Measurements from ENCODE around the gene ELOB.

The ELOB gene

DNA sequence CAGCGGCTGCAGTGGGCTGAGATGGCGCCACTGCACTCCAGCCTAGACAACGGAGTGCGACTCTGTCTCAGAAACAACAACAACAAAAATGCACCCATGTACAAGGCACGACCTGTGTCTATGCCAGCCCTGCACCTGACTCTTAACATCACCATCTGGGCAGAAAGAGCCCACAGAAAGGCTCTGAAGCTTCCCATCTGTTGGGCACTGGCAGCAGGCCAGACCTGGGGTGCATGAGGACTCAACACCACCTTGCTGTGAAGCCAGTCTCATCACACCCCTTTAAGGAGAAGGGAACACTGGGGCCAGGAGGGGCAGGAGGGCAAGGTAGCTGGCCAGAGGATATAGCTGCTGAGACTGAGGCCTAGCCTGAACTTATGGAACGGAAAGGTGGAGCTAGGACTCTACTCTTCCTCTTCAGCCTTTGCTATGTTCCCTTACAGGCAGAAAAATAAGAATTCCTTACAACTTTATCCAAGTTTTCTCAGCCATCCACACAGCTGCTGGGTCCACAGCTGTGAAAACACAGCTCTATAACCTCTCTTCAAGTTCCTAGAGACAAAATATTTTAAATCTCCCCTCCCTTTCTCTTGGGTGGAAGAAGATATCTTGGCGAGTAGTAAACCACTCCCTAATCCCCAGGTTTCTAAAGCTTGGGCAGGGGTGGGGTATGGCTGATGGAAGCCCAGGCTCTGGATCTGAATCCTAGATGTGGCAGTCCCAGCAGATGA is 2.8 kb downstream of the ELOB start:
- no peak for ATAC-seq (replicated peaks)
- Mint-ChIP-seq H3K36me3 (ENCODE audit: insufficient read depth) (peaks cover 58% of the 10 kb centered on the region), H3K27ac (peak overlapping the region in 1 of 2 donors; percentile 29), H3K4me1 (ENCODE audit: low read depth in 2 of 2) (peaks cover 31 to 48% of the 10 kb centered on the region in 2 donors), H3K9me3 (no peaks in the 10 kb centered on the region), H3K27me3 (no peaks in the 10 kb centered on the region), H3K4me3 (no peak overlapping the region)
- no peak for DNase-seq

DNA sequence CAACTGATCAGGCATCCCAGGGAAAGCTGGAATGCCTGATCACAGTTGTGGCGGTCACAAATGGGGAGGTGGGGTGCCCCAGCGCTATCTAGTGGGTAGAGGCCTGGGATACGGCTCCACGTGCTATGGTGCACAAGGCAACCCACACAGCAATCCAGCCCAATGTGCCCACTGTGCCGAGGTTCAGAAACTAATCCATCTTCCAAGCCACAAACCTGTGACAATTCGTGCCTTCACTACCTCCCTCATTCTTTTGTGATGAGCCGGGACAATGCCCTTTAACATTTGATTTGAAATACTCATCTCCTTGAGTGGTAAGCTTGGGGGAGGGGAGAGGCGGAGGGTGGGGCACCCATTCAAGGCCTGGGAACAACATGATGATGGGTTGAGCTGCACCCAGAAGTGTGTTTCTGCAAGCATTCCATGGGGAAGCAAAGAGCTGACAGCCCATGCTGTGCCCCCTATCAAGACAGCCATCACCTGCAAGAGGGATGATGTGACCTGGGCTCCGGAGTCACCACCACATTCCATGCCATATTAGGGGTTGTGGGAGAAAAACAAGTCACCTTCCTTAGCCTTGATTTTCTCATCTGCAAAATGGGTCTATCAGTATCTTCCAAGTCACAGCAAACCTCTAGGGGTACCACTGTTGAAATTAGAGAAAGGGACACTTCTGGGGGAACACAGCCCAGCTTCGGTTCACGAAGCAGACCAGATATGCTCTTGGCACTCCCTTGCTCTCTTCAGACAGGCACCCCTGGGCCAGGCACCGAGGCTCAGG is 3.7 kb downstream of the ELOB start:
- ATAC-seq (replicated peaks) (no peak), DNase-seq (no peak)
- Mint-ChIP-seq H3K27ac (peak overlapping the region; percentile 20 to 95), H3K36me3 (ENCODE audit: insufficient read depth) (peaks cover 66% of the 10 kb centered on the region), H3K27me3 (no peaks in the 10 kb centered on the region), H3K9me3 (no peaks in the 10 kb centered on the region), H3K4me3 (no peak overlapping the region), H3K4me1 (ENCODE audit: low read depth in 2 of 2) (peaks cover 32 to 47% of the 10 kb centered on the region in 2 donors)

DNA sequence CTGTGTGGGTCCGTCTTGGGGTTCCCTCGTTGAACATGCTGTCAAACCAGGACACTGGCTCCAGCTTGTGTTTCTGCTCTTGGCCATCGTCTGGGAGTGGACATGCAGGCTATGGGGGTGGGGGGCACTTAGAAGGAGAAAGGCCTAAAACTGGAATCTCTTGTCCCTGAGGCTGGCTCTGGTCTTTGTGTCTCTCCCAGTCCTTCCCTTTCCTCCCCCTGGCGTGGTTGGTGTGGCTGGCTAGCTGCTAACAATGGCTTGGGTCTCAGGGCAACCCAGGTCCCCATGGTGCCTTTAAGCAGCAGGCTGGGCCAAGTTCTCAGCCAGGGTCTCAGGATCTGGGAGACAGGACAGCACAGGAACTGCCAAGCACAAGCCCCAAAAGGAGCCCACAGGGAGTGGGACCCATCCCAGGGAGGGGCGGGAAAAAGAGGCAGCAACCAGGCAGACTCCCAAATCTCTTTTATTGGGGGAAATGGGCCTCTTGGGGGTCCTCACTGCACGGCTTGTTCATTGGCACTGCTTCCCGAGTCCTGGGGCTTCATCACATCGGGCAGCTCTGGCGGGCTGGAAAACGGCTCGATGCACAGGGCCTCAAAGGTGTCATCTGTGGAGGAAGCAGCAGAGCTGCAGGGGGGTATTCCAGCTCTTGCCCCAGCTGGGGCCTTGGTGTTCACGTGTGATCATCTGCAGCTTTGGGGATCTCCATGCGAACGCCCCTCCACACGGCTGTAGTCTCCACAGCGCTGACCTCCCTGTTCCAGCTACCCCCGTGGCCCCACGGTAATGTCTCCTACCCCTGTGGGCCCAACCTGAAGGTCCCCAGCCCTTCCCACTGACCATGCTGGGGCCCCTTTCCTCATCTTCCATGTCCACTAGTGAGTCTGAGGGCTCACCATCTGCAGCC is 5.3 kb downstream of the ELOB start:
- H3K9me3 Mint-ChIP-seq, result no peaks in the 10 kb centered on the region
- H3K4me3 Mint-ChIP-seq, result peak overlapping the region in 1 of 2 donors; percentile 21
- DNase-seq, result no peak
- no peaks in the 10 kb centered on the region for H3K27me3 Mint-ChIP-seq
- H3K36me3 Mint-ChIP-seq (ENCODE audit: insufficient read depth), result peaks cover 72% of the 10 kb centered on the region
- peaks cover 36 to 46% of the 10 kb centered on the region in 2 donors for H3K4me1 Mint-ChIP-seq (ENCODE audit: low read depth in 2 of 2)
- no peak for ATAC-seq (replicated peaks)
- H3K27ac Mint-ChIP-seq, result peak overlapping the region; percentile 20 to 95

DNA sequence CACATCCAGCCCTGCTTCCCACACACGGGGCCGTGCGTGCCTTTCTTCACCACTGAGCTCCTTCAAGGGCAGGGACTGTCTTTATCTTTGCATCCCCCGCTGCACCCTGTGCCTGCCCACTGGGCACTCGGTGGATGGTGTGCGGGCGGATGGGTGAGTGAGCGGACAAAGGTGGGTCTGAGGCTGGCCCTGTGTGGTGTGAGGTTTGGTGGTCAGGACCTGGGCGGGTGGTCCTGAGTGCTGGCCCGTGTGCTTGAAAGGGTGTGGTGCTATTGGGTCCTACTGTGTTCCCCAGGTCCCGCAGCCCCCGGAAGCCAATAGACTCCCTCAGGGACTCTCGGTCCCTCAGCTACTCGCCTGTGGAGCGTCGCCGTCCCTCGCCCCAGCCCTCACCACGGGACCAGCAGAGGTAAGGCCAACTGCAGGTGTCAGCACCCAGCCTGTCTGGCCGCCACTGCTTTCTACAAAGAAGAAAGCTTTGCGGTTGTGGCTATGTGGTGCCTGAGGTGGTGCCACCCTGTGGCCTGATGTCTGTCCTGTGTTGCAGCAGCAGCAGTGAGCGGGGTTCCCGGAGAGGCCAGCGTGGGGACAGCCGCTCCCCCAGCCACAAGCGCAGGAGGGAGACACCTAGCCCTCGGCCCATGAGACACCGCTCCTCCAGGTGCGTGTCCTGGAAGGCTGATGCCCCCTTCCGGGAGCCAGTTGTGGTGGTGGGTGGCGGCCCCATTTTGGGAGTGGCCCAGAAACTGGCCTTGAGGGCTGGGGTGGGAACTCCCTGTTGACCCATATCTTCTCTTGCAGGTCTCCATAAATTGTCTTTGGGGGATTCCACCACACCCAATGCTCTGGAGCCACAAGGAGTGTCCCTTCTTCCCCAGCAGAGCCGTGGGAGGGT is 6.8 kb downstream of the ELOB start:
- peak overlapping the region; percentile 15 to 95 for H3K27ac Mint-ChIP-seq
- peaks cover 32 to 39% of the 10 kb centered on the region in 2 donors for H3K4me1 Mint-ChIP-seq (ENCODE audit: low read depth in 2 of 2)

DNA sequence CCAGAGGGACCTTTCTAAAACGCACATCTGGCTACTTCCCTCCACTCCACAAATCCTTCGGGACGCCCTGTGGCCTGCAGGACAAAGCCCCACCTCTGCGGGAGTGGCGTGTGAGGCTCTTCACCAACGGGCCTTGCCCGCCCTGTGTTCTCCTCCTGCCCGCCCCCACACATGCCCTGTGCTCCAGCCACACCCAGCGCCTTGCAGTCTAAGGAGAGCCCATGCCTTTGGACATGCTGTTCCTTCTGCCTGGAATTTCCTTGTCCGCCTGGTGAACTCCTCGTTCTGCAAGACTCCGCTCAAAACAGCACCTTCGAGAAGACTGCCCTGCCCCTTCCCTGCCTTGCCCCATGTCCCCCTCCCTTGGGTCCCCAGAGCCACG is 7.4 kb downstream of the ELOB start:
- DNase-seq, result no peak
- H3K4me1 Mint-ChIP-seq (ENCODE audit: low read depth in 2 of 2), result peaks cover 32 to 35% of the 10 kb centered on the region in 2 donors
- H3K4me3 Mint-ChIP-seq, result peak overlapping the region in 1 of 2 donors; percentile 52
- H3K27ac Mint-ChIP-seq, result peak overlapping the region; percentile 15 to 95
- no peaks in the 10 kb centered on the region for H3K27me3 Mint-ChIP-seq
- H3K9me3 Mint-ChIP-seq, result no peaks in the 10 kb centered on the region
- ATAC-seq (replicated peaks), result no peak
- peaks cover 87% of the 10 kb centered on the region for H3K36me3 Mint-ChIP-seq (ENCODE audit: insufficient read depth)

More for the DNA sequence above, 6.8 kb downstream of the ELOB start:
- Mint-ChIP-seq H3K36me3 (ENCODE audit: insufficient read depth) (peaks cover 82% of the 10 kb centered on the region), H3K9me3 (no peaks in the 10 kb centered on the region), H3K27me3 (no peaks in the 10 kb centered on the region), H3K4me3 (peak overlapping the region in 1 of 2 donors; percentile 52)
- ATAC-seq (replicated peaks) (peak; percentile 61), DNase-seq (no peak)

DNA sequence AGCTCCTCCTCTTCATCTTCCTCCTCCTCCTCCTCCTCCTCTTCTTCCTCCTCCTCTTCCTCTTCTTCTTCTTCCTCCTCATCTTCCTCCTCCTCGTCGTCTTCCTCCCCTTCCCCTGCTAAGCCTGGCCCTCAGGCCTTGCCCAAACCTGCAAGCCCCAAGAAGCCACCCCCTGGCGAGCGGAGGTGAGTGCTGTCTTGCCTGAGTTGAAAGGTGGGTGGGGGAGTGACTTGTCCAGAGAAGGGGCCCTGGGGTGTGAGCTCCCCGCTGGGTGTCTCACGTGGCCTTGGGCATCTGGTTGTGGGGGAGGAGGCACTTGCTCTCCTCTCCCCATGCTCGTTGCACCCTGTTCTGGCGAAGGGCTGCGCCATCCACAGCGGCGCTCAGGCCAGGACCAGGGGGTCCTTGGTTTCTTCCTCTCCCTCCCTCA is 8.0 kb downstream of the ELOB start:
- H3K9me3 Mint-ChIP-seq, result no peaks in the 10 kb centered on the region
- H3K4me3 Mint-ChIP-seq, result peak overlapping the region in 1 of 2 donors; percentile 52
- H3K4me1 Mint-ChIP-seq (ENCODE audit: low read depth in 2 of 2), result peaks cover 32 to 35% of the 10 kb centered on the region in 2 donors
- DNase-seq (no peak), ATAC-seq (replicated peaks) (no peak)
- H3K27me3 Mint-ChIP-seq, result no peaks in the 10 kb centered on the region
- H3K27ac Mint-ChIP-seq, result peak overlapping the region; percentile 15 to 95
- peaks cover 89% of the 10 kb centered on the region for H3K36me3 Mint-ChIP-seq (ENCODE audit: insufficient read depth)

DNA sequence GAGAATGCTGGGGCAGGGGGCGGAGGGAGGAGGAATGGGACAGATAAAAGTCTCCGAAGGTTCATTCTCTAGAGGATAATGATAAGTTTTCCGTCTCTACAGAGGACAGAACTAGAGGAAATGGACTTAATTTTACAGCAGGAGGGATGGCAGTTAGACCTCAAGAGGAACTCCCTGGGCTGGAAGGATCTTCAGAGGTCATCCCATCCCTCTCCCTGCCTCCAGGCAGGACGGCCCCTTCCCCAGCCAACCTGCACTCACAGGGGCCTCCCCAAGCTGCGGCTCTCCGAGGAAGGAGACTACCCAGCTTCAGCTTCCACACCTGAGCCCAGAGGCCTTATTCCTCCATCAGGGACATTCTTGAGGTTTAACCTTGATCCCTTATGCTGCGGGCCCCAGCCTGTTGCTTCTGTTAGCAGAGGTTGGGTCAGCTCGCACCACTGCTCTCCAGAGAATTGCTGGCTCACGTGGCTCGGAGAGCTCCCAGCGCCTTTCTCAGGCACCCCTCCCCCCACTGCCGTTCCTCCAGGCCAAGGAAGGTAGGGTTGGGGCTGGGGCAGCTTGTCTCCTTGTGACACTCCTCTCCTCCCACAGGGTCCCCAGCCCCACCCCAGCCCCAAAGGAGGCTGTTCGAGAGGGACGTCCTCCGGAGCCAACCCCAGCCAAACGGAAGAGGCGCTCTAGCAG is 8.5 kb downstream of the ELOB start:
- no peak for DNase-seq
- H3K27ac Mint-ChIP-seq, result peak overlapping the region in 1 of 2 donors; percentile 95
- peaks cover 35 to 36% of the 10 kb centered on the region in 2 donors for H3K4me1 Mint-ChIP-seq (ENCODE audit: low read depth in 2 of 2)
- H3K36me3 Mint-ChIP-seq (ENCODE audit: insufficient read depth), result peaks cover 94% of the 10 kb centered on the region
- peak overlapping the region in 1 of 2 donors; percentile 52 for H3K4me3 Mint-ChIP-seq
- ATAC-seq (replicated peaks), result no peak
- H3K9me3 Mint-ChIP-seq, result no peaks in the 10 kb centered on the region
- no peaks in the 10 kb centered on the region for H3K27me3 Mint-ChIP-seq

DNA sequence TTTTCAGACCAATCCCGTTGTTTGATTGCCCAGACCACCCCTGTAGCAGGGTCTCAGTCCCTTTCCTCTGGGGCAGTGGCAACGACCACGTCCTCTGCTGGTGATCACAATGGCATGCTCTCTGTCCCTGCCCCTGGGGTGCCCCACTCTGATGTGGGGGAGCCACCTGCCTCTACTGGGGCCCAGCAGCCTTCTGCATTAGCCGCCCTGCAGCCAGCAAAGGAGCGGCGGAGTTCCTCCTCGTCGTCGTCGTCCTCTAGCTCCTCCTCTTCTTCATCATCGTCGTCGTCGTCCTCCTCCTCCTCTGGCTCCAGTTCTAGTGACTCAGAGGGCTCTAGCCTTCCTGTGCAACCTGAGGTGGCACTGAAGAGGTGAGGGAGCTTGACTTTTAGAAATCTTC is 9.2 kb downstream of the ELOB start:
- ATAC-seq (replicated peaks), result no peak
- H3K4me1 Mint-ChIP-seq (ENCODE audit: low read depth in 2 of 2), result peaks cover 34 to 37% of the 10 kb centered on the region in 2 donors
- no peak for DNase-seq
- no peaks in the 10 kb centered on the region for H3K9me3 Mint-ChIP-seq
- H3K27ac Mint-ChIP-seq, result peak overlapping the region in 1 of 2 donors; percentile 95
- H3K4me3 Mint-ChIP-seq, result peak overlapping the region in 1 of 2 donors; percentile 60
- H3K27me3 Mint-ChIP-seq, result no peaks in the 10 kb centered on the region
- H3K36me3 Mint-ChIP-seq (ENCODE audit: insufficient read depth), result peaks cover 100% of the 10 kb centered on the region

DNA sequence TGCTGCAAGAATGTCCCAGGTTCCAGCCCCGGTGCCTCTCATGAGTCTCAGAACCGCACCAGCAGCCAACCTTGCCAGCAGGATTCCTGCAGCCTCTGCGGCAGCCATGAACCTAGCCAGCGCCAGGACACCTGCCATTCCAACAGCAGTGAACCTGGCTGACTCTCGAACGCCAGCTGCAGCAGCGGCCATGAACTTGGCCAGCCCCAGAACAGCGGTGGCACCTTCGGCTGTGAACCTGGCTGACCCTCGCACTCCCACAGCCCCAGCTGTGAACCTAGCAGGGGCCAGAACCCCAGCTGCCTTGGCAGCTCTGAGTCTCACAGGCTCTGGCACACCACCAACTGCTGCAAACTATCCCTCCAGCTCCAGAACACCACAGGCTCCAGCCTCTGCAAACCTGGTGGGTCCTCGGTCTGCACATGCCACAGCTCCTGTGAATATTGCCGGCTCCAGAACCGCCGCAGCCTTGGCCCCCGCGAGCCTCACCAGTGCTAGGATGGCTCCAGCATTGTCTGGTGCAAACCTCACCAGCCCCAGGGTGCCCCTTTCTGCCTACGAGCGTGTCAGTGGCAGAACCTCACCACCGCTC is 9.8 kb downstream of the ELOB start:
- no peak for ATAC-seq (replicated peaks)
- peaks cover 32% of the 10 kb centered on the region in 2 donors for H3K4me1 Mint-ChIP-seq (ENCODE audit: low read depth in 2 of 2)
- H3K4me3 Mint-ChIP-seq, result peak overlapping the region in 1 of 2 donors; percentile 60
- no peaks in the 10 kb centered on the region for H3K9me3 Mint-ChIP-seq
- peak overlapping the region; percentile 76 to 95 for H3K27ac Mint-ChIP-seq
- H3K36me3 Mint-ChIP-seq (ENCODE audit: insufficient read depth), result peaks cover 100% of the 10 kb centered on the region
- H3K27me3 Mint-ChIP-seq, result no peaks in the 10 kb centered on the region
- no peak for DNase-seq

DNA sequence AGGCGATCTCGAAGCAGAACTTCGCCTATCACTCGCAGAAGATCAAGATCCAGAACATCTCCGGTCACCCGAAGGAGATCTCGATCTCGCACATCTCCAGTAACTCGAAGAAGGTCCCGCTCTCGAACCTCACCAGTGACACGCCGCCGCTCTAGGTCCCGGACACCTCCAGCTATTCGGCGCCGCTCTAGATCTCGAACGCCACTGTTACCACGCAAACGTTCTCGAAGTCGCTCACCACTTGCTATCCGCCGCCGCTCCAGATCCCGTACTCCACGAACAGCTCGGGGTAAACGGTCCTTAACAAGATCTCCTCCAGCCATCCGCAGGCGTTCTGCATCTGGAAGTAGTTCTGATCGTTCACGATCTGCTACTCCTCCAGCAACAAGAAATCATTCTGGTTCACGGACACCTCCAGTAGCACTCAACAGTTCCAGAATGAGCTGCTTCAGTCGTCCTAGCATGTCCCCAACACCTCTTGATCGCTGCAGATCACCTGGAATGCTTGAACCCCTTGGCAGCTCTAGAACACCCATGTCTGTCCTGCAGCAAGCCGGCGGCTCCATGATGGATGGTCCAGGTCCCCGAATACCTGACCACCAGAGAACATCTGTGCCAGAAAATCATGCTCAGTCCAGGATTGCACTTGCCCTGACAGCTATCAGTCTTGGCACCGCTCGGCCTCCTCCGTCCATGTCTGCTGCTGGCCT is 10.5 kb downstream of the ELOB start:
- Mint-ChIP-seq H3K9me3 (no peaks in the 10 kb centered on the region), H3K27ac (peak overlapping the region; percentile 76 to 95)

More for the DNA sequence above, 10.5 kb downstream of the ELOB start:
- Mint-ChIP-seq H3K36me3 (ENCODE audit: insufficient read depth) (peaks cover 100% of the 10 kb centered on the region), H3K4me3 (peak overlapping the region; percentile 29 to 51), H3K4me1 (ENCODE audit: low read depth in 2 of 2) (peaks cover 30 to 32% of the 10 kb centered on the region in 2 donors), H3K27me3 (no peaks in the 10 kb centered on the region)
- DNase-seq (no peak), ATAC-seq (replicated peaks) (no peak)
